Neural crest cell (in vitro differentiated cells): ENCODE measurements around the gene KLHL15. TPM values are rescaled to one million over a fixed set of nuclear protein-coding genes. Genes with fewer than 3 reads are reported as not detected.

Experiments
- DNase-seq: peaks from one replicate; pipeline ENCODE4 v3.0.0; 2021; ENCODE audit warnings: low read depth, mixed read lengths, low spot score
- H3K27ac Mint-ChIP-seq: one replicate; pipeline ENCODE4 v1.8.0; 2021; ENCODE audit warnings: mild to moderate bottlenecking, mixed read lengths; ENCODE audit not compliant: unreplicated experiment
- H3K27me3 Mint-ChIP-seq: 2 replicates; pipeline ENCODE4 v1.8.0; 2021; ENCODE audit warnings: low read depth, mild to moderate bottlenecking, mixed read lengths
- H3K36me3 Mint-ChIP-seq: 2 replicates; pipeline ENCODE4 v1.8.0; 2021; ENCODE audit warnings: low read depth, mild to moderate bottlenecking, mixed read lengths
- H3K4me1 Mint-ChIP-seq: 2 replicates; pipeline ENCODE4 v1.8.0; 2021; ENCODE audit warnings: mixed read lengths
- H3K4me3 Mint-ChIP-seq: one replicate; pipeline ENCODE4 v1.8.0; 2021; ENCODE audit warnings: mild to moderate bottlenecking, mixed read lengths
- H3K9me3 Mint-ChIP-seq: 2 replicates; pipeline ENCODE4 v1.8.0; 2021; ENCODE audit warnings: mixed read lengths
- total RNA-seq: library from RNA; stranded (reverse); gene quantifications from 2 replicates; pipeline ENCODE4 v1.2.1, GENCODE V29; 2021
- TF ChIP-seq, protein P1 (sequence below): fragments of 200-600 bp; sonication (generic); conservative IDR thresholded peaks from 2 replicates; pipeline ENCODE4 v1.5.0; 2021; ENCODE audit warnings: antibody characterized with exemption, mild to moderate bottlenecking

The KLHL15 gene
- total RNA-seq, 1 donor from 2014 or later, result 16.5 TPM

DNA sequence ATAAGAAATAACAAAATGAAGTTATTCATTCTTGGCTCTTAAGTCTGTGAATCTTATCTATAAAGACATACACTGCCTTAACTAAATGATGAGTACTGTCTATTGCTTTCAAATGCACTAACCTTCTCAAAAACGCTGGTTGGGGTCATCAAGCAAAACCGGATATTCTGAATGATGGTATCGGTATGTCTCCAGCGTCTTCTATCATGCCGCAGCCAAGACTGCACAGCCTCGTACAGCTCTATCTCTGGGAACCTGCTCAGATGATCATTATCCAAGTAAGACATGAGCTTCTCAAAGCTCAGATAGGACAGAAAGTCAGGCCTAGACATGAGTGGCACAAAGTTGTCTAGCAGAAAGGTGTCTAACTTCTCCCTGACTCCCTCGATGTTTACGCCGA is 21.1 kb downstream of the KLHL15 start:
- Mint-ChIP-seq H3K27me3 (no peaks in the 10 kb centered on the region), H3K27ac (no peak overlapping the region), H3K36me3 (peaks cover 8% of the 10 kb centered on the region), H3K4me1 (peaks cover 7% of the 10 kb centered on the region), H3K9me3 (no peaks in the 10 kb centered on the region), H3K4me3 (no peak overlapping the region)
- TF ChIP-seq, protein P1, sequence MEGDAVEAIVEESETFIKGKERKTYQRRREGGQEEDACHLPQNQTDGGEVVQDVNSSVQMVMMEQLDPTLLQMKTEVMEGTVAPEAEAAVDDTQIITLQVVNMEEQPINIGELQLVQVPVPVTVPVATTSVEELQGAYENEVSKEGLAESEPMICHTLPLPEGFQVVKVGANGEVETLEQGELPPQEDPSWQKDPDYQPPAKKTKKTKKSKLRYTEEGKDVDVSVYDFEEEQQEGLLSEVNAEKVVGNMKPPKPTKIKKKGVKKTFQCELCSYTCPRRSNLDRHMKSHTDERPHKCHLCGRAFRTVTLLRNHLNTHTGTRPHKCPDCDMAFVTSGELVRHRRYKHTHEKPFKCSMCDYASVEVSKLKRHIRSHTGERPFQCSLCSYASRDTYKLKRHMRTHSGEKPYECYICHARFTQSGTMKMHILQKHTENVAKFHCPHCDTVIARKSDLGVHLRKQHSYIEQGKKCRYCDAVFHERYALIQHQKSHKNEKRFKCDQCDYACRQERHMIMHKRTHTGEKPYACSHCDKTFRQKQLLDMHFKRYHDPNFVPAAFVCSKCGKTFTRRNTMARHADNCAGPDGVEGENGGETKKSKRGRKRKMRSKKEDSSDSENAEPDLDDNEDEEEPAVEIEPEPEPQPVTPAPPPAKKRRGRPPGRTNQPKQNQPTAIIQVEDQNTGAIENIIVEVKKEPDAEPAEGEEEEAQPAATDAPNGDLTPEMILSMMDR, result no peak
- DNase-seq, result no peak

DNA sequence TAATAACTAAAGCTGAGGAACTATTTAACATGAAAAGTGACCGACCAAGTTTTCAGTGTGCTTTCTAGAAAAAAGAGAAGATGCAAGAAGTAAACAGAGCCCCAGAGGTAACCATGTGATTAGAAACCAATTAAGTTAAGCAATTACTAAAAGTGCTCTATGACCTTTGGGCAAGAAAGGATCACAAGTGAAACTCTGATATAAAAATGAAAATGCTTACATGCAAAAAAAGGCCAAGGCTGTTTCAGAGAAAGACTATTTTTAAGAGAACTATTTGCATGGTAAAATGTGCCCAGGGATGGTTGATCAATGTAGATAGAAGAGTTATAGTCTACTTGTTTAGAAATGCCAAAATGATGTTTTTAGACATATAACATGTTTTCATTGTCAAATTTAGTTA is 22.0 kb downstream of the KLHL15 start:
- Mint-ChIP-seq H3K9me3 (no peaks in the 10 kb centered on the region), H3K4me3 (no peak overlapping the region), H3K27me3 (no peaks in the 10 kb centered on the region), H3K4me1 (peaks cover 7% of the 10 kb centered on the region), H3K36me3 (peaks cover 8% of the 10 kb centered on the region), H3K27ac (no peak overlapping the region)
- TF ChIP-seq, protein P1, result no peak
- DNase-seq, result no peak

DNA sequence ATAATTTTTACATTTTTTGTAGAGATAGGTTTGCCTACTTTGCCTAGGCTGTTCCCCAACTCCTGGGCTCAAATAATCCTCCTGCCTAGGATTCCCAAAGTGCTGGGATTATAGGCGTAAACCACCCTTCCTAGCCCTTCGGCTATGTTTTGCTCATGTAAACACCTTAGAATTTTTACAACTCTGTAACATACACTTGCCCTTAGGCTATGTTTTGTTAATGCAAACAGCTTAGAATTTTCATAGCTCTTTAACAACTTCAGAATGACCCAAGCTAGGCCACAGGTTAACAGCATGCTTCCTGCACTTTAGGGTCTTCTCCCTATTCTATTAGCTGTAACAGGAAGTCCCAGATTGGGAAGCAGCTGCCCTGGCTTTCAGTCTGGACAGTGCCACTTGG is 24.2 kb downstream of the KLHL15 start:
- no peaks in the 10 kb centered on the region for H3K27me3 Mint-ChIP-seq
- no peak for DNase-seq
- peaks cover 13% of the 10 kb centered on the region for H3K36me3 Mint-ChIP-seq
- TF ChIP-seq, protein P1, result no peak
- H3K9me3 Mint-ChIP-seq, result no peaks in the 10 kb centered on the region
- H3K4me3 Mint-ChIP-seq, result no peak overlapping the region
- no peak overlapping the region for H3K27ac Mint-ChIP-seq
- H3K4me1 Mint-ChIP-seq, result no peaks in the 10 kb centered on the region

DNA sequence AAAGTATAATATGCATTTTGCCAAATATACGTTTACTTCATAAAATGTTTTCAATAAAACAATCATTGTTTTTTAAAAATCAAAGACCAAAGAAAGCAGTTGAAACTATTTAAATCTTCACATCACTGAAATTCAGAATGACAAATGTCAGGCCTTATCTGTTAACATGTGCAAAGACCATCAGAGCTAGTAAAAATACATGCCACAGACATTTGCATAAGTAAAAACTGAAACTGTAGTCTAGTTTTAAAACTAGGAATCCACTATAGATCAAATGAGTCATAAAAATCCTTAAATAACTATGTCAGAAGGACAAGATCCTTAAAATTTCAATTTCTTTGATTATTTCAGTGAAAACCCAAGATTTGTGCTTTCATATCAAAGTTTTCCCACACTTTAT is 24.8 kb downstream of the KLHL15 start:
- Mint-ChIP-seq H3K27me3 (no peaks in the 10 kb centered on the region), H3K9me3 (no peaks in the 10 kb centered on the region), H3K4me1 (no peaks in the 10 kb centered on the region), H3K4me3 (no peak overlapping the region), H3K36me3 (peaks cover 13% of the 10 kb centered on the region), H3K27ac (no peak overlapping the region)
- TF ChIP-seq, protein P1, result no peak
- no peak for DNase-seq

DNA sequence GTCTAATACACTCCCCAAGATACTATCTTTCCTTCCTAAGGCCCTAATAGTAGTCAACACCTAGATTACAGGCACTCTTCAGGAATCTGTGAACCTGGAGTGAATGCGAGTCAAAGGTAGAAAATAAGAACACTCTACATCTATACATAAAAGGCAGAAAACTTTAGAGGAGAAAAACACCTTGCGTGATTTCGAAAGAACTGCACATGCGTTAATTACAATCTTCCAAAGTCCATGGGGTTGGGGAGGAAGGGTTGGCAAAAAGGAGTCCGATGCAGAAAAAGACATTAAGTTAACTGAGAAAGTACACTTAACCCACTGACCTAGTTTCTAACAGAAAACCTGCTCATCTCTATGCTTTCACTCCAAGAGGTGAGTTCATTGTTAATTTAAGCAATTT is 27.3 kb downstream of the KLHL15 start:
- TF ChIP-seq, protein P1, result no peak
- DNase-seq, result no peak
- Mint-ChIP-seq H3K27ac (no peak overlapping the region), H3K36me3 (peaks cover 18% of the 10 kb centered on the region), H3K9me3 (no peaks in the 10 kb centered on the region), H3K4me1 (no peaks in the 10 kb centered on the region), H3K4me3 (no peak overlapping the region), H3K27me3 (no peaks in the 10 kb centered on the region)
